Colon (tissue), 2 donors: ENCODE data around the gene ARHGAP24.

Experiments
- FAIRE-seq: peaks from 2 replicates; lab custom pipeline; 2012; peaks lifted over from hg19 to GRCh38; lab: Jason Lieb, UNC
- donor health status: control.
- donor health status: control.

The ARHGAP24 gene

GRCh38 chr4:85778632-85779131 lies 303.7 kb downstream of the ARHGAP24 start:
- no peak for FAIRE-seq

GRCh38 chr4:85779165-85779564 lies 304.2 kb downstream of the ARHGAP24 start:
- FAIRE-seq = no peak

- no peak for FAIRE-seq
Measured at GRCh38 chr4:85780664-85781063, 305.7 kb downstream of the ARHGAP24 start.

GRCh38 chr4:85783483-85783882 lies 308.5 kb downstream of the ARHGAP24 start:
- FAIRE-seq = no peak

- FAIRE-seq = no peak
Measured at GRCh38 chr4:85783900-85784299, 308.9 kb downstream of the ARHGAP24 start.

- FAIRE-seq = no peak
Measured at GRCh38 chr4:85784348-85784747, 309.4 kb downstream of the ARHGAP24 start.

GRCh38 chr4:85784947-85785346 lies 310.0 kb downstream of the ARHGAP24 start:
- no peak for FAIRE-seq

GRCh38 chr4:85787133-85787532 lies 312.2 kb downstream of the ARHGAP24 start:
- FAIRE-seq = no peak

GRCh38 chr4:85788604-85789003 lies 313.7 kb downstream of the ARHGAP24 start:
- no peak for FAIRE-seq

GRCh38 chr4:85789241-85789640 lies 314.3 kb downstream of the ARHGAP24 start:
- FAIRE-seq = no peak

GRCh38 chr4:85790582-85790981 lies 315.6 kb downstream of the ARHGAP24 start:
- no peak for FAIRE-seq

GRCh38 chr4:85792376-85793232 lies 317.7 kb downstream of the ARHGAP24 start:
- no peak for FAIRE-seq

- no peak for FAIRE-seq
Measured at GRCh38 chr4:85793233-85793585, 318.3 kb downstream of the ARHGAP24 start.

GRCh38 chr4:85798012-85798770 lies 323.2 kb downstream of the ARHGAP24 start:
- no peak for FAIRE-seq

- no peak for FAIRE-seq
Measured at GRCh38 chr4:85803856-85804255, 328.9 kb downstream of the ARHGAP24 start.

- FAIRE-seq = no peak
Measured at GRCh38 chr4:85805891-85806290, 330.9 kb downstream of the ARHGAP24 start.

- FAIRE-seq = no peak
Measured at GRCh38 chr4:85806334-85806733, 331.4 kb downstream of the ARHGAP24 start.

- FAIRE-seq = no peak
Measured at GRCh38 chr4:85807247-85807950, 332.4 kb downstream of the ARHGAP24 start.

GRCh38 chr4:85808104-85808503 lies 333.2 kb downstream of the ARHGAP24 start:
- no peak for FAIRE-seq

GRCh38 chr4:85808864-85809263 lies 333.9 kb downstream of the ARHGAP24 start:
- no peak for FAIRE-seq

GRCh38 chr4:85812776-85813175 lies 337.8 kb downstream of the ARHGAP24 start:
- FAIRE-seq = no peak

GRCh38 chr4:85815796-85816459 lies 341.0 kb downstream of the ARHGAP24 start:
- no peak for FAIRE-seq
